ENCODE results near the gene WDR64.
"Not testable (repeated sequence)": the region's sequence is repeated elsewhere in the genome, so short reads cannot be mapped to it uniquely, and the experiment has no call there.

The WDR64 gene

GRCh38 chr1:241782396-241782795, 130.3 kb downstream of the WDR64 start:
- Histone ChIP-seq H3K27me3 (ENCODE audit: control insufficient read depth, insufficient read depth, low read length) (no peaks in the 10 kb centered on the region), H3K9ac (ENCODE audit: low read length) (no peak overlapping the region), H3K4me3 (ENCODE audit: low read length) (no peak overlapping the region), H3K9me3 (ENCODE audit: control insufficient read depth, low read depth, low read length) (no peaks in the 10 kb centered on the region), H3K27ac (ENCODE audit: low read length) (no peak overlapping the region), H3K36me3 (ENCODE audit: control insufficient read depth, low read depth, low read length) (no peaks in the 10 kb centered on the region), H3K4me1 (ENCODE audit: control insufficient read depth, low read depth, low read length) (no peaks in the 10 kb centered on the region)

DNA sequence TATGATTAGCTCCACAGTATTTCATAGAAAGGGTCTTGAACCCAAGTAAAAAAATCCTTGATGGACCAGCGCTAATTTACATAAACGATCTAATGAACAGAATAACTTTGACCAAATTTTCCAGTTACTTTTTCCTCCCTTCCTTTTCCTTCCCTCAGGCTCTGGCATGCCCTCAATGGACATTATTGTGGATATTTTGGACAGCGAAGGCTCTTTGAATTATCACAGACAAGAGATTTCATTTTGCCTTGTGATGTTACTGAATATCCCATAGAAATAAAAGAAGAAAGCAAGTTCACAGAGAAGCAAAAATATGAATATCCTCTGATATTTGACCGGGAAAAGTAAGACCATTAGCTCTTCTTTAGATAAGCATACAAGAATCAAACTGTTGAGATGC, 135.6 kb downstream of the WDR64 start:
- no peak overlapping the region for H3K4me3 ChIP-seq (ENCODE audit: low read length)
- no peaks in the 10 kb centered on the region for H3K9me3 ChIP-seq (ENCODE audit: control insufficient read depth, low read depth, low read length)
- H3K9ac ChIP-seq (ENCODE audit: low read length): no peak overlapping the region
- H3K27ac ChIP-seq (ENCODE audit: low read length): no peak overlapping the region
- H3K36me3 ChIP-seq (ENCODE audit: control insufficient read depth, low read depth, low read length): no peaks in the 10 kb centered on the region
- no peaks in the 10 kb centered on the region for H3K27me3 ChIP-seq (ENCODE audit: control insufficient read depth, insufficient read depth, low read length)
- no peaks in the 10 kb centered on the region for H3K4me1 ChIP-seq (ENCODE audit: control insufficient read depth, low read depth, low read length)

DNA sequence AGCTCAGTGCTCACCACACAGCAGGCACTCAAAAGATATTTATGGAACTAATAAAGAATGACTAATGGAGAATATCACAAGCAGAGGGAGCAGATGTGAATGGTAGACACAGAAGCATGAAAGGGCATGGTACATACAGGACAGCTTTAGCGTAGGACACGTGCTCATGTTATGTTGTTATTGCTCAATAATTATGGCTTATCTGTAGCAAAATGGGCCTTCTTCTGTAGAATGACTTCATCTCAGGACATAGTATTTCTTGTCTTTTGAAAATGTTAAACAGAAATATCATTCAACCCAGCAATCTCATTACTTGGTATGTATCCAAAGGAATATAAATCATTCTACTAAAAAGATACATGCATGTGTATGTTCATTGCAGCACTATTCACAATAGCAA, 137.0 kb downstream of the WDR64 start:
- H3K9ac ChIP-seq (ENCODE audit: low read length): no peak overlapping the region
- H3K9me3 ChIP-seq (ENCODE audit: control insufficient read depth, low read depth, low read length): no peaks in the 10 kb centered on the region
- H3K27ac ChIP-seq (ENCODE audit: low read length): no peak overlapping the region
- H3K36me3 ChIP-seq (ENCODE audit: control insufficient read depth, low read depth, low read length): no peaks in the 10 kb centered on the region
- H3K4me1 ChIP-seq (ENCODE audit: control insufficient read depth, low read depth, low read length): no peaks in the 10 kb centered on the region
- no peak overlapping the region for H3K4me3 ChIP-seq (ENCODE audit: low read length)
- H3K27me3 ChIP-seq (ENCODE audit: control insufficient read depth, insufficient read depth, low read length): no peaks in the 10 kb centered on the region

- no peaks in the 10 kb centered on the region for H3K27me3 ChIP-seq (ENCODE audit: control insufficient read depth, insufficient read depth, low read length)
- no peak overlapping the region for H3K9ac ChIP-seq (ENCODE audit: low read length)
- no peaks in the 10 kb centered on the region for H3K4me1 ChIP-seq (ENCODE audit: control insufficient read depth, low read depth, low read length)
- no peak overlapping the region for H3K27ac ChIP-seq (ENCODE audit: low read length)
- no peaks in the 10 kb centered on the region for H3K36me3 ChIP-seq (ENCODE audit: control insufficient read depth, low read depth, low read length)
- no peaks in the 10 kb centered on the region for H3K9me3 ChIP-seq (ENCODE audit: control insufficient read depth, low read depth, low read length)
- H3K4me3 ChIP-seq (ENCODE audit: low read length): no peak overlapping the region
Measured at GRCh38 chr1:241799416-241799815, 147.3 kb downstream of the WDR64 start.

DNA sequence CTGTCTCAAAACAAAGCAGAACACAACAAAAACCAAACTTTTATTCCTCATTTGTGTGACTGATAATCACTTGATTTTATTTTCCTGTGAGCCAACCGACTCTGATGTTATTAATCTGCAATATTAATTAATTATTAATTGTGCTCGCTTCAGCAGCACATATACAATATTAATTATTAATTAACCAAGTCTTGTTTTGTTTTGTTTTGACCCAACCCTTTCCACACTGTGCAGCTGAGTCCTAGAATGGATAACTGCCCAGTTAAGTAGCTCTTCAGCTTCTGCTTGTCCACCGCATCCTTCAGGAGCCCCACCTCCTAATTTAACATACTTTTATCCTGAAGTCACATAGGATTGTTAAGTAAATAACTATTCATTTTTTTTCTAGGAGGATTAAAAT, 148.6 kb downstream of the WDR64 start:
- Histone ChIP-seq H3K4me3 (ENCODE audit: low read length) (no peak overlapping the region), H3K36me3 (ENCODE audit: control insufficient read depth, low read depth, low read length) (no peaks in the 10 kb centered on the region), H3K27me3 (ENCODE audit: control insufficient read depth, insufficient read depth, low read length) (no peaks in the 10 kb centered on the region), H3K9me3 (ENCODE audit: control insufficient read depth, low read depth, low read length) (no peaks in the 10 kb centered on the region), H3K27ac (ENCODE audit: low read length) (no peak overlapping the region), H3K4me1 (ENCODE audit: control insufficient read depth, low read depth, low read length) (no peaks in the 10 kb centered on the region), H3K9ac (ENCODE audit: low read length) (no peak overlapping the region)

DNA sequence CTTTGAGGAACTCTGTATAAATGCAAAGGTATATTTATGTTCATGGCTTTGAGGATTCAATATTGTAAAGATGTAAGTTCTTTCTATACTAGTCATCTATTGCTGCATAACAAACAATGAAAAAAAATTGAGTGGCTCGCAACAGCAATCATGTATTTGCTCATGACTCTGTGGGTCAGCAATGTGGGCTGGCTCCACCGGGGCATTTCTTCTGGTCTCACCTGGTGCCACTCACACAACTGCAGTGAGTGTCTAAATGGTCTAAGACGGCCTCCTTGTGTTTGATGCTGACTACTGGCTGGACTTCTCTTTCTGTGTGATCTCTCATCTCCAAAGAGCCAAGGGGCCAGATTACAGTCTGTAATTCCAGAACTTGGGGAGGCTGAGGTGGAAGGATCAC, 150.8 kb downstream of the WDR64 start:
- Histone ChIP-seq H3K4me3 (ENCODE audit: low read length) (no peak overlapping the region), H3K9me3 (ENCODE audit: control insufficient read depth, low read depth, low read length) (no peaks in the 10 kb centered on the region), H3K36me3 (ENCODE audit: control insufficient read depth, low read depth, low read length) (no peaks in the 10 kb centered on the region), H3K9ac (ENCODE audit: low read length) (no peak overlapping the region), H3K4me1 (ENCODE audit: control insufficient read depth, low read depth, low read length) (no peaks in the 10 kb centered on the region), H3K27me3 (ENCODE audit: control insufficient read depth, insufficient read depth, low read length) (no peaks in the 10 kb centered on the region), H3K27ac (ENCODE audit: low read length) (no peak overlapping the region)

- H3K27me3 ChIP-seq (ENCODE audit: control insufficient read depth, insufficient read depth, low read length); H3K9me3 ChIP-seq (ENCODE audit: control insufficient read depth, low read depth, low read length); H3K4me3 ChIP-seq (ENCODE audit: low read length); H3K27ac ChIP-seq (ENCODE audit: low read length); H3K4me1 ChIP-seq (ENCODE audit: control insufficient read depth, low read depth, low read length); H3K36me3 ChIP-seq (ENCODE audit: control insufficient read depth, low read depth, low read length); H3K9ac ChIP-seq (ENCODE audit: low read length): not testable (repeated sequence)
Measured at GRCh38 chr1:241804706-241805105, 152.6 kb downstream of the WDR64 start.

DNA sequence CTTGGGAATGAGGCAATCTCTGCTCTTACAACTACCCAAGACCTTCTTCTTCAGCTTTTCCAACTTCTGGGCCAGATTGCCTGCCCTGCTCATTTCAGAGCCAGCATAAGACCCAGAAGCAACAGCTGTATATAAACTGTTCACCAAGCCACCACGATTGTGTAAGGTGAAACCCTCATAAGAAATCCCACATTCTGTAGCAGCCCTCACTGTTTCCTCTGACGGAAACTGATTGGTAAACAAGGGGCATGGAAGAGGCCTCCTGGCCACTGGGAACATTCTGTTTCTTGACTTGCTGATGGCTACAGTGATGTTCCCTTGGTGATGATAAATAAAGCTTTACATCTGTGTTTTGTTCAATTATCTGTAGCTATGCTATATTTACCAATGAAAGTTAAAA, 156.2 kb downstream of the WDR64 start:
- Histone ChIP-seq H3K27ac (ENCODE audit: low read length) (no peak overlapping the region), H3K36me3 (ENCODE audit: control insufficient read depth, low read depth, low read length) (no peaks in the 10 kb centered on the region), H3K27me3 (ENCODE audit: control insufficient read depth, insufficient read depth, low read length) (no peaks in the 10 kb centered on the region), H3K4me1 (ENCODE audit: control insufficient read depth, low read depth, low read length) (no peaks in the 10 kb centered on the region), H3K9ac (ENCODE audit: low read length) (no peak overlapping the region), H3K9me3 (ENCODE audit: control insufficient read depth, low read depth, low read length) (no peaks in the 10 kb centered on the region), H3K4me3 (ENCODE audit: low read length) (no peak overlapping the region)

DNA sequence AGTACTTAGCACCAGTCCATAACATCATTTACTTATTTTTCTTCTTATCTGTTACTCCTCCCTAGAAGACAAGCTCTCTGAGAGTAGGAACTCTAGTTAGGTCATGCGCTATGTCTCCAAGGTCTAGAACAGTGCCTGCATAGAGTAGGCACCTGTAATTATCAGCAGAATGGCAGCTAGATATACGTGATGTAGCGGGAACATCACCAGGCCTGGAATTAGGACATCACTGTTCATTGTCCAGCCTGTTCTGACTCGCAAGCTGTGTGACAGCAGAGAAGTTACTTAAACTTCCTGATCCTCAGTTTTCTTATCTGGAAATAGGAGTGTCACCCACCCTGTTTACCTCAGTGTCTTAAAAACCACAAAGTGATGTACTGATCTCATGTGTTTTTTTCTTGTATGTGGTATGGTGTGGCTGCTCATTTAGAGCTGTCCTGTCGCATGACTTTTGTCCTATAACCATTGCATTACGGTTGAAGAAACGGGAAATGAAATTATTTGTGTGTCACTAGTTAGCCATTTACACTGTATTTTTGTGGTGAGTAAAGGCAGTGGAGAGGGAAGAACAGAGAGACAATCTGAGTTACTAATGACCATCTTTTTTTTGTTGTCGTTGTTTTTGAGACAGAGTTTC, 158.8 kb downstream of the WDR64 start:
- Histone ChIP-seq H3K36me3 (ENCODE audit: control insufficient read depth, low read depth, low read length) (no peaks in the 10 kb centered on the region), H3K27me3 (ENCODE audit: control insufficient read depth, insufficient read depth, low read length) (no peaks in the 10 kb centered on the region), H3K4me3 (ENCODE audit: low read length) (no peak overlapping the region), H3K9ac (ENCODE audit: low read length) (no peak overlapping the region), H3K4me1 (ENCODE audit: control insufficient read depth, low read depth, low read length) (no peaks in the 10 kb centered on the region), H3K27ac (ENCODE audit: low read length) (no peak overlapping the region), H3K9me3 (ENCODE audit: control insufficient read depth, low read depth, low read length) (no peaks in the 10 kb centered on the region)

DNA sequence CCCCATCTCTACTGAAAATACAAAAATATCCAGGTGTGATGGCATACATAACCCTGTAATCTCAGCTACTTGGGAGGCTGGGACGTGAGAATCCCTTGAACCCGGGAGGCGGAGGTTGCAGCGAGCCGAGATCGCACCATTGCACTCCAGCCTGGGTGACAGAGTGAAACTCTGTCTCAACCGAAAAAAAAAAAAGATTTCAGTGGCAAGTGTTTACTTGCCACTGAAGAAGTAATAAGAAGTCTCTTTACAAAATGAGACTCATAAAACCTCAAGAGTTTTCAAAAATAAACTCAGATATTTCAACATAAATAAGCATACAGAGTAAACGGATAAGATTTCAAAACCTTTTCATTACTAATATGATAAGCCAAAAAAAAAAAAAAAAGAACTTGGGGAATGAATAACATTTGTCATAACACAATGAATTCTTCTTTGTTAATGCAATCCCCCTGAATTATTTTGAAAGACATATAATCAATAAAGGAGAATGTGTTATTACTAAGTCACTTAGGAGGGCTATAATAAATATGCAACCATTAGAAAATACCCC, 161.8 kb downstream of the WDR64 start:
- Histone ChIP-seq H3K27me3 (ENCODE audit: control insufficient read depth, insufficient read depth, low read length) (no peaks in the 10 kb centered on the region), H3K36me3 (ENCODE audit: control insufficient read depth, low read depth, low read length) (no peaks in the 10 kb centered on the region), H3K4me1 (ENCODE audit: control insufficient read depth, low read depth, low read length) (no peaks in the 10 kb centered on the region), H3K9ac (ENCODE audit: low read length) (no peak overlapping the region), H3K9me3 (ENCODE audit: control insufficient read depth, low read depth, low read length) (no peaks in the 10 kb centered on the region), H3K27ac (ENCODE audit: low read length) (no peak overlapping the region), H3K4me3 (ENCODE audit: low read length) (no peak overlapping the region)

- no peaks in the 10 kb centered on the region for H3K27me3 ChIP-seq (ENCODE audit: control insufficient read depth, insufficient read depth, low read length)
Measured at GRCh38 chr1:241816008-241816407, 163.9 kb downstream of the WDR64 start.

GRCh38 chr1:241817331-241817792, 165.3 kb downstream of the WDR64 start:
- H3K9ac ChIP-seq (ENCODE audit: low read length): no peak overlapping the region
- no peaks in the 10 kb centered on the region for H3K9me3 ChIP-seq (ENCODE audit: control insufficient read depth, low read depth, low read length)
- no peak overlapping the region for H3K4me3 ChIP-seq (ENCODE audit: low read length)
- no peak overlapping the region for H3K27ac ChIP-seq (ENCODE audit: low read length)
- no peaks in the 10 kb centered on the region for H3K36me3 ChIP-seq (ENCODE audit: control insufficient read depth, low read depth, low read length)
- no peaks in the 10 kb centered on the region for H3K27me3 ChIP-seq (ENCODE audit: control insufficient read depth, insufficient read depth, low read length)
- H3K4me1 ChIP-seq (ENCODE audit: control insufficient read depth, low read depth, low read length): no peaks in the 10 kb centered on the region

More at GRCh38 chr1:241816008-241816407, 163.9 kb downstream of the WDR64 start:
- H3K9ac ChIP-seq (ENCODE audit: low read length): no peak overlapping the region
- H3K9me3 ChIP-seq (ENCODE audit: control insufficient read depth, low read depth, low read length): no peaks in the 10 kb centered on the region
- H3K4me1 ChIP-seq (ENCODE audit: control insufficient read depth, low read depth, low read length): no peaks in the 10 kb centered on the region
- no peaks in the 10 kb centered on the region for H3K36me3 ChIP-seq (ENCODE audit: control insufficient read depth, low read depth, low read length)
- H3K4me3 ChIP-seq (ENCODE audit: low read length): no peak overlapping the region
- H3K27ac ChIP-seq (ENCODE audit: low read length): no peak overlapping the region

All from iPS-18a (cell line).